Melanocyte of skin (primary cell): ENCODE data around the gene AVPI1. TPM values are rescaled to one million over a fixed set of nuclear protein-coding genes. Genes with fewer than 3 reads are reported as not detected.

ENCODE experiments used
- total RNA-seq, 2 donors: library from RNA; depleted of rRNA; stranded (reverse); fragments of >200 nt; gene quantifications; 2 replicates each; pipeline ENCODE4 v1.2.3, GENCODE V29; 2012

The AVPI1 gene, protein sequence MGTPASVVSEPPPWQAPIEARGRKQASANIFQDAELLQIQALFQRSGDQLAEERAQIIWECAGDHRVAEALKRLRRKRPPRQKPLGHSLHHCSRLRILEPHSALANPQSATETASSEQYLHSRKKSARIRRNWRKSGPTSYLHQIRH
- 100 to 1,000 TPM; 198 to 284 TPM for total RNA-seq

DNA sequence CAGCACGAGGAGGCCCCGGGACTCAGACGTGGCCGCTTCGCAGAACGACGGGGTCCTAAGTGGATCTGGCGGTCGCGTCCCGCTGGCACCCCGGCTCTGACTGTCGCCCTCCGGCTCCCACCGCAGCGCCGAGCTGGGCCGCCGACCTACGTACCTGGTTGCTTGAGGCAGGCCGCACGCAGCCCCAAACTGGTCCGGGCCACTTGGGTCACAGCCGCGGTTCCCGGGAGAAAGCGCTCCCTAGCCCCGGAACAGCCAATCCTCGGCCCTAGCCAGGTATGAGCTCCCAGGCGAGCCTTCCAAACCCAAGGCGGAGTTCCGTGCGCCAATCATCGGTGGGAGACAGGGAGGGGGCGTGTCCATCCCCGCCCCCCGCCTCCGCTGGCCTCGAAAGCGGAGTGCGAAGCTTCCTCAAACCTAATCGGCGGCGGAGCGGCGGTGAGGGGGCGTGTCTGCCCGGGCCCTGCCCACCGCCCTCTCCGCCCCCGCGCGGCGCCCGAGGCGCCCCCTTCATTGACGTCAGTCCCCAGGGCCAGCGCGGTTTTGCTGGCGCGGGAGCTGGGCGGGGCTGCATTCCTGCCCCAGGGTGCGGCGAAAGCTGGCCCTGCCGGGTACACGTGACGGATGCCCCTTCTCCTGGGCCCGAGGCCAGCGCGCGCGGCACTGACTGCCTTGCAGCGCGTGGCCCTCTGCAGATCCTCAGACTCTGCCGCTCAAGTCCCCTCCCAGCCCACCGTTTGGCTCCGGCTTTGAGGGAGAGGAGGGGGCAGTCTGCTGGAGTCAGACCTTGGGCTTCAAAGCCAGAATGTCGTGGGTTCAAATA is at the start of gene AVPI1:
Gene AVPI1, minus strand, starts transcription at position 280 of the 823 bp plus-strand sequence. CDS start 7,336 bp downstream, outside the sequence.

DNA sequence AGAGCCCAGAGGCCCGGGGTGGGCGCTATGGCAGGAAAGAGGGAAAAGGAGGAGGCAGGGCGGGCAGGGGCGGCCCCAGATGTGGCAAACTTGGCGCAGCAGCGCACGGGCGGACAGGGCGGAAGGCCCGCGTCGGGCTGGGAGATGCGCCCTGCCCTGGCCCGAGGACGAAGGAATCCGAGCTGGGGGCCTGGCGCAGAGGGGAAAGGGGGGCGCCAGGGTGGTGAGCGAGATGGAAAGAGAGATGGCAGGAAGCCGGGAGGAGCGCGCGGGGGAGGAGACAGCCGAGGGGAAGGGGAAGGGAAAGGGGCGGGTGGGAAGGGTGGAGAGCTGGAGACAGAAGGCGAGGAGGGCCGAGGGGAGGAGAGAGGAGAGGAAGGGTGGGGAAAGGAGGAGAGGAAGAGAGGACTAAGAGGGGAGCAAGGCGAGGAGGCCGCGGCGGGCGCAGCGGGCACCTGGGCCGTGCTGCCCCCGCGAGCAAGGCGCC is 26.3 kb upstream of the AVPI1 start, which contains the start of gene MARVELD1:
Gene MARVELD1, plus strand, starts transcription at position 392 of the 487 bp plus-strand sequence. CDS start 147 bp downstream, outside the sequence.

DNA sequence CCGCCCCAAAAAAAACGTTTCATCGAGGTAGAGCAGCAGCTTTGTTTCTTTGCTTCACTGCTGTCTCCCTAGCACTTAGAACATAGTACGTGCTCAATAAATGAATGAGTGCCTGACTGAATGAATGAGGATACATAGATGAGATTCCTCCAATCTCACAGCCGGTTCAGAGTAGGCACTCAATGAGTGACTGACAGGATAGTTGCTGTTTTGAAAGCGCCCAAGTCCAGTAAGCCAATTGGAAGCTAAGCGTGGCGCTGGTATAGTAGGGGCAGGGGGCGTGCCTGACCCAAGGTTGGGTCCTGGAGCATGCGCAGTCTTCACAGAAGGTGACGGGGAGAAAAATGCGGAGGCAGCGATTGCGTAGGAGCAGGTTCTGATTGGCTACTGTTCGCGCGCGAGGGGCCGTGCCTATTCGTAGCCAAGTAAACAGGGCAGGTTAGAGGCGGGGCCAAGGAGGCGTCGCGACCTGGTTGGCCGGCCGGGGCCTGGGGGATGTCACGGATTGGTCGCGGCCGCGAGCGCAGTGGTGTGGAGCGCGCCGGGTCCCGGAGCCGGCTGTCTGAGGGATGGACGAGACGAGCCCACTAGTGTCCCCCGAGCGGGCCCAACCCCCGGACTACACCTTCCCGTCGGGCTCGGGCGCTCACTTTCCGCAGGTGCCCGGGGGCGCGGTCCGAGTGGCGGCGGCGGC is 46.7 kb downstream of the AVPI1 start, which contains the start of gene PI4K2A:
Gene PI4K2A, plus strand, starts transcription at position 498 of the 694 bp plus-strand sequence. Its CDS starts 72 bp downstream, at position 570.

DNA sequence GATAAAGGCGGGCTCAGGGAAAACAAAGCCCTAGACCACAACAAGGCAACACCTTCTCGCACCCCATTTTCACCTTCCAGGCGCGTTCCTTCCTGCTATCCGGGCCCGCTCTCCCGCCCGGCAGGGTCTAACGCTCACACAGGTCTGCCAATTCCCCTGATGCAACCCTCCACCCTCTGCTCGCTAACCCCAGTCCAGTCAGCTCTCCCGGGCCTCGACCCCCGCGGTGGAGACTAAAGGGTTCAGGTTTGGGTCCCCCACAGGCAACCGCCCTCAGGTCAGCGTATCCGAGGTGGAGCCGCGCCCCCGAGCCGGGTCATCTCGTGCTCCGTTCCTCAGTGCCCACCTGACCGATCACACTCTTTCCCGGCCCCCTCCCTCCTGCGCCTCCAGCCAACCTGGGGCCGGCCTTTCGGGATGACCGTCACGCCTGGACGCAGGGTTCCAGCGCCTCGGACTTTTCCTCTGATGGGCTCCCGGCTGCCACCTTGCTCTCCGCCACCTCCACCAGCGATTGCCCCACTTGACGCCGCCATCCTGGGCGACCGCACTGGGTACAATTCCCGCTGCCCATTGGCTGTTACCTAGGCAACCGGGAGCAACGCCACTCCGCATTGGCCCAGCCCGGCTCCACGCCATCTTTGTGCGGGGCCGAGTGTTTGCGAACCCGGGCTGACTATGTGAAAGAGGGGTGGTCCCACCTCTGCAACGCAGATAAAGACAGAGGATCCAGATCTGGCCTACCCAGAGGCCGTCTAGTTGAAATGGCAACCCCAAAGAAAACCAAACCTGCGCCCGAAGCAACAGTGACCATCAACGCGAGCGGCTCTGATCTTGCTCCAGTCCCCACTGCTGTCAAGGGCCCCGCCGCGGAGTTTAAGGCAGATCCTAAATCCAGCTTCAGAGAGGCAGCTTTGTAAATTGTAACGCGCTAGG is 53.8 kb downstream of the AVPI1 start, which contains the start of gene MORN4:
Gene MORN4, minus strand, starts transcription at position 552 of the 936 bp plus-strand sequence. CDS start 13,847 bp downstream, outside the sequence.

Other genes with a start within 250 kb of the AVPI1 start
- 10 to 100 TPM; 29.9 to 49.0 TPM for gene EXOSC1, start 241.2 kb downstream of the AVPI1 start, total RNA-seq
- 10 to 100 TPM; 48.2 to 77.3 TPM for gene ZDHHC16, start 241.1 kb downstream of the AVPI1 start, total RNA-seq
- gene MMS19, start 188.8 kb downstream of the AVPI1 start, total RNA-seq, result 100 to 1,000 TPM in 1 of 2 donors, 10 to 100 TPM in 1; 78.3 to 105 TPM
- 10 to 100 TPM; 34.8 to 44.0 TPM for gene UBTD1, start 188.3 kb downstream of the AVPI1 start, total RNA-seq
- gene ANKRD2, start 114.5 kb downstream of the AVPI1 start, total RNA-seq, result under 1 TPM; under 0.01 to 0.33 TPM
- gene HOGA1, start 102.9 kb downstream of the AVPI1 start, total RNA-seq, result 1 to 10 TPM; 1.3 to 1.7 TPM
- not detected for gene C10orf62, start 97.5 kb downstream of the AVPI1 start, total RNA-seq
- 1 to 10 TPM; 4.1 to 4.3 TPM for gene MORN4, start 53.7 kb downstream of the AVPI1 start, total RNA-seq
- 10 to 100 TPM; 18.6 to 23.7 TPM for gene PI4K2A, start 46.6 kb downstream of the AVPI1 start, total RNA-seq
- 10 to 100 TPM; 70.6 to 89.1 TPM for gene MARVELD1, start 26.5 kb upstream of the AVPI1 start, total RNA-seq
- gene ZFYVE27, start 49.9 kb upstream of the AVPI1 start, total RNA-seq, result 10 to 100 TPM; 37.9 to 40.6 TPM
- gene SFRP5, start 84.8 kb upstream of the AVPI1 start, total RNA-seq, result not detected
- gene GOLGA7B, start 162.6 kb upstream of the AVPI1 start, total RNA-seq, result 1 to 10 TPM; 3.8 to 7.7 TPM